Measurements from ENCODE around the gene GRPEL1. TPM values are rescaled to one million over a fixed set of nuclear protein-coding genes. Genes with fewer than 3 reads are reported as not detected.

Gene GRPEL1
- total and polyA plus RNA-seq, 11 donors, result 38.6 to 70.8 (median 55.4) TPM

DNA sequence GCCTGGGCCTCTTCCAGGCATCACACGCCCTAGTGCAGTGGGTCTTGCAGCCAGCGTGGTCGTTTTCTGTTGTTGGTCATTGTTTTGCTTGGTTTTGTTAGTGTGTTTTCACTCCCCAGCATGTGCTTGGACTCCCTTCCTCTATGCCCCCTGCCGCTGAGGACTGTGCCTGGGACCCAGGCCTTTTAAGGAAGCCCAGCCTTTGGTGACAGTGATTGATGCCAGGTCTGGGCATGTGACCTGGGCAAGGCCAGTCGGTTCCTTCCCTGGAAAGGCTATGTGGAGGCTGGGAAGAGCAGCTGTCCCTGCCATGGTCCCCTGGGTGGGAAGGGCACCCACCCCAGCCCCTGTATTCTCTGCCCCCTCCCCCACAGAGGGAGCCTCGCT, 8.8 kb upstream of the GRPEL1 start:
- intact Hi-C loops (cut with DNase I), result loop anchor here in 1 of 10 donors (10.0 kb wide), 2 partner anchors 102 to 172 kb away; partner anchors contain the start of gene TBC1D14
- ATAC-seq (peak in 2 of 4 donors; percentile 18 to 61), DNase-seq (no peak)
- Histone ChIP-seq H3K4me1 (peaks cover 0 to 10% (median 0%) of the 10 kb centered on the region in 12 donors), H3K27ac (no peak overlapping the region), H3K4me3 (no peak overlapping the region), H3K9me3 (peaks cover 0 to 12% (median 0%) of the 10 kb centered on the region in 12 donors), H3K36me3 (no peaks in the 10 kb centered on the region), H3K27me3 (no peaks in the 10 kb centered on the region)
- TF ChIP-seq POLR2A (IDR thresholded peaks at IDR 0.05), result no peak
- TF ChIP-seq, protein P1, sequence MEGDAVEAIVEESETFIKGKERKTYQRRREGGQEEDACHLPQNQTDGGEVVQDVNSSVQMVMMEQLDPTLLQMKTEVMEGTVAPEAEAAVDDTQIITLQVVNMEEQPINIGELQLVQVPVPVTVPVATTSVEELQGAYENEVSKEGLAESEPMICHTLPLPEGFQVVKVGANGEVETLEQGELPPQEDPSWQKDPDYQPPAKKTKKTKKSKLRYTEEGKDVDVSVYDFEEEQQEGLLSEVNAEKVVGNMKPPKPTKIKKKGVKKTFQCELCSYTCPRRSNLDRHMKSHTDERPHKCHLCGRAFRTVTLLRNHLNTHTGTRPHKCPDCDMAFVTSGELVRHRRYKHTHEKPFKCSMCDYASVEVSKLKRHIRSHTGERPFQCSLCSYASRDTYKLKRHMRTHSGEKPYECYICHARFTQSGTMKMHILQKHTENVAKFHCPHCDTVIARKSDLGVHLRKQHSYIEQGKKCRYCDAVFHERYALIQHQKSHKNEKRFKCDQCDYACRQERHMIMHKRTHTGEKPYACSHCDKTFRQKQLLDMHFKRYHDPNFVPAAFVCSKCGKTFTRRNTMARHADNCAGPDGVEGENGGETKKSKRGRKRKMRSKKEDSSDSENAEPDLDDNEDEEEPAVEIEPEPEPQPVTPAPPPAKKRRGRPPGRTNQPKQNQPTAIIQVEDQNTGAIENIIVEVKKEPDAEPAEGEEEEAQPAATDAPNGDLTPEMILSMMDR (IDR thresholded peaks at IDR 0.05), result no peak
- 59 to 67% (median 64%) methylated on average over 5 to 6 of the region's 6 CpGs for WGBS, 4 donors

DNA sequence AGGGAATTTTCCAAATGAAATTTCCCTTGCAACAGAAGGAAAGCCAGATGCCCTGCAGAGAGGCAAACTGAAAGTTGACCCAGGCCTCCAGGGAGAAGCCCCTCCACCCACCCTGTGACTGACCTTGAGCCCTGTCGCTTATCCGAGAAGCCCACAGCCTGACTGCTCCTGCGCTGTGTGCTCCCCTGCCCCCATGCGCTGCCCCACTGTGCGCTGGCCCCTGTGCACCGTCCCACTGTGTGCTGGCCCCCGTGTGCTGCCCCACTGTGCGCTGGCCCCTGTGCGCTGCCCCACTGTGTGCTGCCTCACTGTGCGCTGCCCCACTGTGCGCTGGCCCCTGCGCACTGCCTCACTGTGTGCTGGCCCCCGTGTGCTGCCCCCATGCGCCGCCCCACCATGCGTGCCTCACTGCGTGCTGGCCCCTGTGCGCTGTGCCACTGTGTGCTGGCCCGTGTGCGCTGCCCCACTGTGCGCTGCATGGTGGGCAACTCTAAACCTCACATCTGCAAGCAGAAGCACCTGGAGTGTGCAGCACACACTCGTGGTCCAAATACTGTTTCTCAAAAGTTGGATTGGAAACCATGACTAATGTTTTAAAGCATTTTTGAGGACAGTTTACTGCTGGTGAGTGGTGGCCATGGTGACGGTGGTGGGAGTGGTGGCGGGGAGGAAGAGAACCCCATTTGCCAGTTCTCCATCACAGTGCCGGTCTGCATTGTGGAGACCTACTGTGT, 8.3 kb upstream of the GRPEL1 start:
- peaks cover 0 to 10% (median 0%) of the 10 kb centered on the region in 12 donors for H3K4me1 ChIP-seq
- H3K27me3 ChIP-seq, result no peaks in the 10 kb centered on the region
- intact Hi-C loops (cut with DNase I), result loop anchor here in 1 of 10 donors (10.0 kb wide), 2 partner anchors 101 to 171 kb away; partner anchors contain the start of gene TBC1D14
- peak in 1 of 4 donors; percentile 14 for ATAC-seq
- H3K4me3 ChIP-seq, result no peak overlapping the region
- H3K9me3 ChIP-seq, result peaks cover 0 to 12% (median 0%) of the 10 kb centered on the region in 12 donors
- WGBS, 4 donors, result 77 to 86% (median 81%) methylated on average over 19 to 25 of the region's 25 CpGs
- DNase-seq, result no peak
- H3K36me3 ChIP-seq, result no peaks in the 10 kb centered on the region
- H3K27ac ChIP-seq, result no peak overlapping the region
- TF ChIP-seq, protein P1 (IDR thresholded peaks at IDR 0.05), result no peak
- TF ChIP-seq POLR2A (IDR thresholded peaks at IDR 0.05), result no peak

DNA sequence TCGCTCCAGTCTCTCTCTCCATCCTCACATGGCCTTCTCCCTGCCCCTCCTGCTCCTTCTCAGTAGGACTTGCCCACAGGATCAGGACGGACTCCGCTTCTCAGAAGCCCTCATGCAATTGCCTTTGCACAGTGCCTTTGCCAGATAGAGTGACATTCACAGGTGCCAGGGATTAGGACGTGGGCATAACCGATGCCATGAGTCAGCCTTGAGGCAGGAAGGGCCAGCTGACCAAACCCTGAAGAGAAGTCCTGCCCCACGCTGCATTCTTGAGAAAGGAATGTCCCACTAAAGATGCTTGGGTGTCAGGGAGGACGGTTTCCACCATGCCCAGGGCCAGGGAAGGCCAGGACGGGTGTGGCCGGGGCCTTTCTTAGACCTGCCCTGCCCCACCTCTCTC, 6.6 kb upstream of the GRPEL1 start:
- H3K36me3 ChIP-seq, result no peaks in the 10 kb centered on the region
- peaks cover 0 to 13% (median 0%) of the 10 kb centered on the region in 12 donors for H3K4me1 ChIP-seq
- H3K27me3 ChIP-seq, result no peaks in the 10 kb centered on the region
- H3K27ac ChIP-seq, result no peak overlapping the region
- ATAC-seq (no peak), DNase-seq (no peak)
- no peak overlapping the region for H3K4me3 ChIP-seq
- TF ChIP-seq, protein P1 (IDR thresholded peaks at IDR 0.05), result no peak
- TF ChIP-seq POLR2A (IDR thresholded peaks at IDR 0.05), result no peak
- intact Hi-C loops (cut with DNase I), result loop anchor here in 9 of 10 donors (5.0 to 10.0 kb wide), 7 partner anchors 87 to 352 kb away; partner anchors contain the start of gene TBC1D14 (in 7 of the 9)
- 79 to 85% (median 80%) methylated on average over 9 of the region's 9 CpGs for WGBS, 4 donors
- H3K9me3 ChIP-seq, result no peaks in the 10 kb centered on the region
